ENCODE data around the gene PTH2.
"Not testable (repeated sequence)": the region's sequence is repeated elsewhere in the genome, so short reads cannot be mapped to it uniquely, and the experiment has no call there.

The PTH2 gene

DNA sequence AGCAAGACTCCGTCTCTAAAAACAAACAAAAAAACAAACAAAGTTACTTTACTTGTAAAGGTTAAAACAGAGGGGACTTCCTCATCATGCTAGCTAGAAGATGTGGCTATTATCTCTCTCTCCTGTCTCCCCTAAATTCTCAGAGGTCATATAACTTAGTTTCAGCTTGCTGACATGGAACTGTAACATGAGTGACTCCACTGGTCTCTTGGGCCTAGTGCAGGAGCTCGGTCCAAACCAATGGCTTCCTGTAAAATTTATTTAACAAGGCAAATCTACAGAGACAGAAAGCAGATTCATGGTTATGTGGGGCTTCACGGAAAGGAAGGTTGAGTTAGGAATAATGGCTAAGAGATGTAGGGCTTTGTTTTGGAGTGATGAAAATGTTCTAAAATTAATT lies 44.7 kb downstream of the PTH2 start:
- no peak for DNase-seq (ENCODE audit: low spot score)

GRCh38 chr19:49374665-49375434 lies 48.4 kb downstream of the PTH2 start:
- no peak for DNase-seq (ENCODE audit: low spot score)

- DNase-seq (ENCODE audit: low spot score) = not testable (repeated sequence)
Observed at GRCh38 chr19:49373174-49373573, 50.1 kb downstream of the PTH2 start.
